ENCODE data around the gene RASSF8. TPM values are rescaled to one million over a fixed set of nuclear protein-coding genes. Genes with fewer than 3 reads are reported as not detected.
A peak's percentile ranks its signal among the peaks of the same experiment; 100 is the strongest.

RASSF8 gene
- total and polyA plus RNA-seq, 9 of the 15 experiments (the other 6 are each of a cell fraction or from before 2014, with no cell fraction given), result 0.01 to 0.36 (median 0.12) TPM; not detected in 1

GRCh38 chr12:26016516-26016915 is 58.0 kb downstream of the RASSF8 start:
- Histone ChIP-seq H3K9me3 (replicated peaks; ENCODE audit: control insufficient read depth, insufficient read depth, low read depth, low read length) (no peaks in the 10 kb centered on the region), H3K79me2 (ENCODE audit: control insufficient read depth, insufficient read depth, low read length) (no peaks in the 10 kb centered on the region), H3K4me2 (ENCODE audit: insufficient read depth, low read length) (no peak overlapping the region), H3K27ac (ENCODE audit: extremely low read depth, low read depth, low read length) (no peak overlapping the region), H4K20me1 (replicated peaks; ENCODE audit: control insufficient read depth, insufficient read depth, low read length) (no peaks in the 10 kb centered on the region), H2AFZ (ENCODE audit: low read depth, low read length) (no peak overlapping the region), H3K27me3 (ENCODE audit: control insufficient read depth in 2 of 2, insufficient read depth in 2 of 2, low read length in 2 of 2) (no peaks in the 10 kb centered on the region), H3K9me1 (ENCODE audit: control insufficient read depth, insufficient read depth, low read length) (no peaks in the 10 kb centered on the region), H3K4me1 (replicated peaks in 1 of 2; ENCODE audit: control insufficient read depth in 2 of 2, insufficient read depth in 2 of 2, low read length in 2 of 2) (no peaks in the 10 kb centered on the region), H3K9ac (ENCODE audit: insufficient read depth in 1 of 2, low read depth in 2 of 2, low read length in 2 of 2) (no peak overlapping the region), H3K36me3 (ENCODE audit: control insufficient read depth, insufficient read depth, low read length) (no peaks in the 10 kb centered on the region), H3K4me3 (no peak overlapping the region)
- ATAC-seq, result no peak
- intact Hi-C loops (cut with micrococcal nuclease), result no loop called here
- ChIA-PET POLR2A (no interaction called here), CTCF (ENCODE audit: low intra/inter-chr PET ratio) (no interaction called here)
- WGBS (ENCODE audit: insufficient coverage, low coverage, missing lambda C conversion rate), result 0% methylated on average over 2 of the region's 2 CpGs
- in situ Hi-C loops (cut with MboI), result no loop called here
- no peak for TF ChIP-seq CBX5 (IDR thresholded peaks at IDR 0.05; ENCODE audit: borderline replicate concordance, low read depth)
- TF ChIP-seq DIDO1 (tag; IDR thresholded peaks at IDR 0.05; ENCODE audit: low read depth), result no peak
- no peak for TF ChIP-seq HMGN3 (IDR thresholded peaks at IDR 0.05; ENCODE audit: borderline replicate concordance, extremely low read depth, insufficient read length, low read depth, low read length)
- FAIRE-seq, result no peak
- no TSS peak for BruUV-seq (replicated peaks)
- DNase-seq (ENCODE audit: extremely low read depth in 1 of 4, low spot score in 3 of 4), result no peak

GRCh38 chr12:26017484-26018211 is 59.2 kb downstream of the RASSF8 start:
- BruUV-seq (replicated peaks), result no TSS peak
- ChIA-PET POLR2A (no interaction called here), CTCF (ENCODE audit: low intra/inter-chr PET ratio) (interaction anchor here (0.7 to 1.3 kb wide), 3 partner anchors 340 to 580 kb away, joined by 3 to 4 read pairs (median 4); no protein-coding TSS in a partner anchor)
- Histone ChIP-seq H3K36me3 (ENCODE audit: control insufficient read depth, insufficient read depth, low read length) (no peaks in the 10 kb centered on the region), H3K9ac (ENCODE audit: insufficient read depth in 1 of 2, low read depth in 2 of 2, low read length in 2 of 2) (no peak overlapping the region), H3K4me1 (replicated peaks in 1 of 2; ENCODE audit: control insufficient read depth in 2 of 2, insufficient read depth in 2 of 2, low read length in 2 of 2) (no peaks in the 10 kb centered on the region), H3K27me3 (ENCODE audit: control insufficient read depth in 2 of 2, insufficient read depth in 2 of 2, low read length in 2 of 2) (no peaks in the 10 kb centered on the region), H3K4me3 (no peak overlapping the region), H3K9me1 (ENCODE audit: control insufficient read depth, insufficient read depth, low read length) (no peaks in the 10 kb centered on the region), H3K79me2 (ENCODE audit: control insufficient read depth, insufficient read depth, low read length) (no peaks in the 10 kb centered on the region), H4K20me1 (replicated peaks; ENCODE audit: control insufficient read depth, insufficient read depth, low read length) (no peaks in the 10 kb centered on the region), H2AFZ (ENCODE audit: low read depth, low read length) (no peak overlapping the region), H3K27ac (ENCODE audit: extremely low read depth, low read depth, low read length) (no peak overlapping the region), H3K9me3 (replicated peaks; ENCODE audit: control insufficient read depth, insufficient read depth, low read depth, low read length) (no peaks in the 10 kb centered on the region), H3K4me2 (ENCODE audit: insufficient read depth, low read length) (no peak overlapping the region)
- in situ Hi-C loops (cut with MboI), result no loop called here
- intact Hi-C loops (cut with micrococcal nuclease), result no loop called here
- ATAC-seq (0 out of 3 replicates have a peak, but pooled peaks have one; percentile 38), DNase-seq (ENCODE audit: extremely low read depth in 1 of 4, low spot score in 3 of 4) (peak in 2 of 4 experiments; percentile 15 to 44), FAIRE-seq (peak; percentile 60)
- WGBS (ENCODE audit: insufficient coverage, low coverage, missing lambda C conversion rate), result 0% methylated on average over 4 of the region's 4 CpGs
- TF ChIP-seq BRF2 (IDR thresholded peaks at IDR 0.05; ENCODE audit: borderline replicate concordance, insufficient read depth, insufficient read length) (no peak), GTF2A2 (tag; IDR thresholded peaks at IDR 0.05) (no peak)
